ENCODE measurements around the gene CEACAM6. TPM values are rescaled to one million over a fixed set of nuclear protein-coding genes. Genes with fewer than 3 reads are reported as not detected.

Gene CEACAM6
- total and polyA plus RNA-seq, 7 donors: 0.03 to 0.27 (median 0.10) TPM; not detected in 3

DNA sequence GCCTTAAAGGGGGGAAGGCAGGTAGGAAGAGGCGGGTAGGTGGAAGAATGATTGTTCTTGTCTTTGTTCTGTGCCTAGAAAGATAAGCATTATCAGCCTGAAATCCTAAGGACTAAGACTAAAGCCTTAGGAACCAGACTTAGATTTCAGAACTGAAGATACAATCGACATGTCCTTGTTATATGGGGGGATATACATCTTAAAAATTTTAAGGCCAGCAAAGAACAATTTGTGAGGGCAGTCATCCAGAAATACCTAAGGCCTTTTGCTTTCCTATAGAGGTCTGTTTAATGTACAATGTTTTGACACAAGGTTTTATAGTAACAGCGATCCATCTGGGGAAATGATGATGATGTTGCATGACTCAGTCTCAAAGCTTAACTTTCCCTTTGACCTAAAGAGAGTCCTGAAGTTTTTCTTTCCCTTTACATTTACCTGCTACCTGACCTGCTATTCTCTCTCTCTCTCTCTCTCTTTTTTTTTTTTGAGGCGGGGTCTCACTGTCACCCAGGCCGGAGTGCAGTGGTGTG, 20.2 kb upstream of the CEACAM6 start:
- TF ChIP-seq, protein P1, sequence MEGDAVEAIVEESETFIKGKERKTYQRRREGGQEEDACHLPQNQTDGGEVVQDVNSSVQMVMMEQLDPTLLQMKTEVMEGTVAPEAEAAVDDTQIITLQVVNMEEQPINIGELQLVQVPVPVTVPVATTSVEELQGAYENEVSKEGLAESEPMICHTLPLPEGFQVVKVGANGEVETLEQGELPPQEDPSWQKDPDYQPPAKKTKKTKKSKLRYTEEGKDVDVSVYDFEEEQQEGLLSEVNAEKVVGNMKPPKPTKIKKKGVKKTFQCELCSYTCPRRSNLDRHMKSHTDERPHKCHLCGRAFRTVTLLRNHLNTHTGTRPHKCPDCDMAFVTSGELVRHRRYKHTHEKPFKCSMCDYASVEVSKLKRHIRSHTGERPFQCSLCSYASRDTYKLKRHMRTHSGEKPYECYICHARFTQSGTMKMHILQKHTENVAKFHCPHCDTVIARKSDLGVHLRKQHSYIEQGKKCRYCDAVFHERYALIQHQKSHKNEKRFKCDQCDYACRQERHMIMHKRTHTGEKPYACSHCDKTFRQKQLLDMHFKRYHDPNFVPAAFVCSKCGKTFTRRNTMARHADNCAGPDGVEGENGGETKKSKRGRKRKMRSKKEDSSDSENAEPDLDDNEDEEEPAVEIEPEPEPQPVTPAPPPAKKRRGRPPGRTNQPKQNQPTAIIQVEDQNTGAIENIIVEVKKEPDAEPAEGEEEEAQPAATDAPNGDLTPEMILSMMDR (IDR thresholded peaks at IDR 0.05): no peak
- Histone ChIP-seq H3K36me3 (ENCODE audit: insufficient read depth in 1 of 2, low read depth in 1 of 2) (no peaks in the 10 kb centered on the region), H3K27ac (no peak overlapping the region), H3K27me3 (ENCODE audit: insufficient read depth in 3 of 3, low read length in 2 of 3) (peaks cover 0 to 4% (median 2%) of the 10 kb centered on the region in 3 donors), H3K4me1 (no peaks in the 10 kb centered on the region), H3K9me3 (no peaks in the 10 kb centered on the region), H3K4me3 (no peak overlapping the region)
- WGBS, 3 donors: 71 to 75% (median 72%) methylated on average over 5 of the region's 5 CpGs
- ATAC-seq: no peak
- DNase-seq: no peak
- intact Hi-C loops (cut with DNase I): no loop called here

DNA sequence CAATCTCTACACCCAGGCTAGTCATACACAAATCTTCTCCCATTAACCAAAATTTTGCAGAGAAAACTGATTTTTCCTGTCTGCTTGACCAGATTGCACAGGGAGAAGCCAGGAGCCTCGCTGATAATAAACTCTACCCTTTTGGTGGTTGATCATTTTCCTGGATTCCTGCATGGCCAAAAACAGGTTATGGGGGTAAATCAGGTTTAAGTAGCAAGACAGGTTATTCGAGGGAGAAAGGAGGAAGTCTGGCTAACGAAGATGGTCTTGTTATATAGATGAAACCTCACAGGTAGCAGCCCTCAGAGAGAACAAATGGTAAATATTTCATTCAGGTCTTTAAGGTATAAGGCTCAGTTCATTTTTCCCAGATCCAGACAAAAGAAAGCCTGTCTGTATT, 16.0 kb upstream of the CEACAM6 start:
- TF ChIP-seq, protein P1 (IDR thresholded peaks at IDR 0.05): no peak
- WGBS, 3 donors: 51 to 58% (median 52%) methylated on average over 3 of the region's 3 CpGs

DNA sequence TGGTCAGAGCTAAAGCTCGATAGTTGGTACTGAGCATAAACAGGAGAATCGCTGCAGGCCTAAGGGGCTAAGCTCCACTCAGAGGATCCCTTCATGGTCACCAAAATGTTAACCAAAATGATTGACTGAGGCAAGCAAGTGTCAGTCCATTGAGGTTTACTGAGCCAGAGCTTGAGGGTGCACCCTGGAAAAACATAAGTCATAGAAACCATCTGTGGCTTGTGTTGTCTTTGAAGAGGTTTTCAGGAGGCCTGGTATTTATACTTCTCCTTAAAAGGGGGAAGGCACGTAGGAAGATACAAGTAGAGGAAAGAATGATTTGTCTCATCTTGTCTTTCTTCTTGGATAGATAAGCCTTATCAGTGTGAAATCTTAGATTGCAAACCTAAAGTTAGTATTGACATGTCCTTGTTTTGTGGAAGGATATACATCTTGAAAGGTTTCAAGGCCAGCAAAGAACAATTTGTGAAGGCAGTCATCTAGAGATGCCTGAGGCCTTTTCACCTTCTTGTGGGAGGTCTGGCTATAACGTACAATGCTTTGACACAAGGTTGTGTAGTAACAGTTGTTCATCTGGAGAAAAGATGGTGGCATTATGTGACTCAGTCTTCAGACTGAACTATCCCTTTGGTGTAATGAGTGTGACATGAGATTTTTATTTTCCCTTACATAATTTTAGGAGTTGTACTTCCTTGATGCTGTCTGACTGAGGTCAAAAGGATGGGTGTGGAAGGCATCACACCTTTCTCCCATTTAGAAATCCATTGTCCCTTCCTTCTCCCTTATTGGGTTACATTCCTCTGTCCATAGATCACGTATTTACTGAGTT, 14.7 kb upstream of the CEACAM6 start:
- WGBS, 3 donors: 61 to 73% (median 66%) methylated on average over 5 of the region's 5 CpGs
- peaks cover 0 to 9% (median 3%) of the 10 kb centered on the region in 3 donors for H3K27me3 ChIP-seq (ENCODE audit: insufficient read depth in 3 of 3, low read length in 2 of 3)
- H3K27ac ChIP-seq: no peak overlapping the region
- H3K4me1 ChIP-seq: no peaks in the 10 kb centered on the region
- no peak overlapping the region for H3K4me3 ChIP-seq
- TF ChIP-seq, protein P1 (IDR thresholded peaks at IDR 0.05): no peak
- no peaks in the 10 kb centered on the region for H3K9me3 ChIP-seq
- DNase-seq (no peak), ATAC-seq (no peak)
- no peaks in the 10 kb centered on the region for H3K36me3 ChIP-seq (ENCODE audit: insufficient read depth in 1 of 2, low read depth in 1 of 2)
- intact Hi-C loops (cut with DNase I): no loop called here

More for the DNA sequence above, 16.0 kb upstream of the CEACAM6 start:
- intact Hi-C loops (cut with DNase I): no loop called here
- ATAC-seq (no peak), DNase-seq (no peak)
- H3K4me3 ChIP-seq: no peak overlapping the region
- no peaks in the 10 kb centered on the region for H3K4me1 ChIP-seq
- no peak overlapping the region for H3K27ac ChIP-seq
- H3K9me3 ChIP-seq: no peaks in the 10 kb centered on the region
- no peaks in the 10 kb centered on the region for H3K36me3 ChIP-seq (ENCODE audit: insufficient read depth in 1 of 2, low read depth in 1 of 2)
- H3K27me3 ChIP-seq (ENCODE audit: insufficient read depth in 3 of 3, low read length in 2 of 3): peaks cover 0 to 9% (median 3%) of the 10 kb centered on the region in 3 donors

DNA sequence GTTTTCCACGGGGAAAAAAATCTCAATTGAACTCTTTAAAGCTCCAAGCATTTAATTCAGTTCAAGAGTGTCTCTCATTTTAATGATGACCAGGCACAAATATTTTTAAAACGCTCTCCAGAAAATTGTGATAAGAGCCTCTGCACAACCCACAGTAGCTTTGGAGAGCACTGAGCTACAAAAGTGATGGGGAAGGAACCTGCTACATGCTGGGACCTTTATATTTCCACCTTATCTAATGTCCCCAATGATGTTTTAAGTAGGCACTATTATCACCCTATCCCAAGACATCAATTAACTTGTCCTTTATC, 14.1 kb upstream of the CEACAM6 start:
- no peaks in the 10 kb centered on the region for H3K36me3 ChIP-seq (ENCODE audit: insufficient read depth in 1 of 2, low read depth in 1 of 2)
- H3K4me1 ChIP-seq: no peaks in the 10 kb centered on the region
- ATAC-seq: no peak
- H3K27ac ChIP-seq: no peak overlapping the region
- TF ChIP-seq, protein P1 (IDR thresholded peaks at IDR 0.05): no peak
- no peak for DNase-seq
- peaks cover 0 to 9% (median 3%) of the 10 kb centered on the region in 3 donors for H3K27me3 ChIP-seq (ENCODE audit: insufficient read depth in 3 of 3, low read length in 2 of 3)
- 79 to 86% (median 85%) methylated on average over 2 of the region's 2 CpGs for WGBS, 3 donors
- intact Hi-C loops (cut with DNase I): no loop called here
- no peaks in the 10 kb centered on the region for H3K9me3 ChIP-seq
- no peak overlapping the region for H3K4me3 ChIP-seq
